Keratinocyte (primary cell): ENCODE results near the gene MATK. TPM values are rescaled to one million over a fixed set of nuclear protein-coding genes. Genes with fewer than 3 reads are reported as not detected.

Source experiments
- DNase-seq: peaks from one replicate; pipeline ENCODE4 v3.0.0-alpha.2; 2011; ENCODE audit warnings: low read depth, missing footprints, low spot score
- FAIRE-seq: peaks from 2 replicates; lab custom pipeline; 2011; peaks lifted over from hg19 to GRCh38; lab: Jason Lieb, UNC
- H2AFZ ChIP-seq: 2 replicates; pipeline ENCODE4 v1.6.0; 2012; ENCODE audit warnings: low read length, control low read depth, inconsistent platforms; ENCODE audit not compliant: control insufficient read depth
- H3K27ac ChIP-seq: 2 replicates; pipeline ENCODE4 v1.5.1; 2011; ENCODE audit warnings: low read length; ENCODE audit not compliant: control insufficient read depth, insufficient read depth
- H3K27me3 ChIP-seq: 3 replicates; pipeline ENCODE4 v1.6.0; 2011; ENCODE audit warnings: low read length; ENCODE audit not compliant: control insufficient read depth, insufficient read depth; ENCODE audit errors: extremely low read depth
- H3K36me3 ChIP-seq, 2 experiments: 2 replicates in 1 of 2; 3 replicates in 1 of 2; pipeline ENCODE4 v1.5.1; 2011; ENCODE audit warnings: low read length in 2 of 2, mild to moderate bottlenecking in 1 of 2; ENCODE audit not compliant: control insufficient read depth in 2 of 2, insufficient read depth in 2 of 2; ENCODE audit errors: extremely low read depth in 1 of 2
- H3K4me1 ChIP-seq: 3 replicates; pipeline ENCODE4 v1.5.1; 2011; ENCODE audit warnings: low read length; ENCODE audit not compliant: control insufficient read depth, insufficient read depth; ENCODE audit errors: extremely low read depth
- H3K4me2 ChIP-seq: 3 replicates; pipeline ENCODE4 v1.6.0; 2011; ENCODE audit warnings: low read depth, low read length; ENCODE audit not compliant: control insufficient read depth, insufficient read depth; ENCODE audit errors: extremely low read depth
- H3K4me3 ChIP-seq, 3 experiments: fragments of 200-600 bp in 1 of 3; sonication (generic) in 1 of 3; 2 replicates in 2 of 3; 3 replicates in 1 of 3; pipeline ENCODE4 v1.5.1; 2011 to 2016; ENCODE audit warnings: low read length in 3 of 3, mild to moderate bottlenecking in 3 of 3, control low read depth in 2 of 3, inconsistent platforms in 1 of 3, low read depth in 1 of 3, mixed read lengths in 1 of 3, mixed run types in 1 of 3, moderate library complexity in 1 of 3; ENCODE audit not compliant: control insufficient read depth in 2 of 3, insufficient read depth in 2 of 3; ENCODE audit errors: extremely low read depth in 1 of 3
- H3K79me2 ChIP-seq: 2 replicates; pipeline ENCODE4 v1.6.0; 2012; ENCODE audit warnings: low read length; ENCODE audit not compliant: control insufficient read depth, insufficient read depth
- H3K9ac ChIP-seq: 3 replicates; pipeline ENCODE4 v1.6.0; 2011; ENCODE audit warnings: low read length; ENCODE audit not compliant: control insufficient read depth, insufficient read depth; ENCODE audit errors: extremely low read depth
- H3K9me1 ChIP-seq: 3 replicates; pipeline ENCODE4 v1.6.0; 2011; ENCODE audit warnings: low read length; ENCODE audit not compliant: control insufficient read depth, insufficient read depth; ENCODE audit errors: extremely low read depth
- H3K9me3 ChIP-seq: 2 replicates; pipeline ENCODE4 v1.5.1; 2012; ENCODE audit warnings: low read depth, low read length; ENCODE audit not compliant: control insufficient read depth
- H4K20me1 ChIP-seq: 3 replicates; pipeline ENCODE4 v1.6.0; 2011; ENCODE audit warnings: low read length; ENCODE audit not compliant: control insufficient read depth, insufficient read depth; ENCODE audit errors: extremely low read depth
- EZH2 ChIP-seq: IDR thresholded peaks from one replicate; pipeline ENCODE4 v1.6.1; 2012; ENCODE audit warnings: inconsistent platforms, mild to moderate bottlenecking, low read length, moderate library complexity
- dilution Hi-C: fragments of 300-500 bp; cut with MboI; formaldehyde crosslinking; loops from one replicate; pipeline ENCODE4 v1.7.0; 2020; ENCODE audit warnings: low sequenced_read_pairs; ENCODE audit not compliant: extremely low pct_ligation_motif_present
- polyA plus RNA-seq, 5 experiments: library from polyadenylated mRNA; depleted of rRNA in 3 of 5; stranded (reverse) in 3 of 5; stranded (forward) in 1 of 5; unstranded in 1 of 5; fragments of >200 nt; gene quantifications; 1 replicate in 1 of 5; 2 replicates in 3 of 5; 3 replicates in 1 of 5; pipeline versions ENCODE4 v1.2.1 to v1.2.3, GENCODE V29; 2011 to 2012; ENCODE audit warnings: missing spikeins in 2 of 5, low read depth in 1 of 5, low replicate concordance in 1 of 5
- TF ChIP-seq, protein P1 (sequence below), 3 experiments: IDR thresholded peaks in 1 of 3; conservative IDR thresholded peaks in 1 of 3; optimal IDR thresholded peaks in 1 of 3; 2 replicates in 2 of 3; 3 replicates in 1 of 3; pipeline versions ENCODE3 to v1.5.1; 2011; ENCODE audit warnings: low read length in 3 of 3, mild to moderate bottlenecking in 3 of 3, moderate library complexity in 2 of 3, control low read depth in 1 of 3, inconsistent platforms in 1 of 3; ENCODE audit not compliant: insufficient read depth in 2 of 3; ENCODE audit errors: extremely low read depth in 1 of 3

MATK gene
- polyA plus RNA-seq, 1 donor (not counting 4 experiments of a cell fraction or from before 2014, with no cell fraction given), result 0.16 TPM

DNA sequence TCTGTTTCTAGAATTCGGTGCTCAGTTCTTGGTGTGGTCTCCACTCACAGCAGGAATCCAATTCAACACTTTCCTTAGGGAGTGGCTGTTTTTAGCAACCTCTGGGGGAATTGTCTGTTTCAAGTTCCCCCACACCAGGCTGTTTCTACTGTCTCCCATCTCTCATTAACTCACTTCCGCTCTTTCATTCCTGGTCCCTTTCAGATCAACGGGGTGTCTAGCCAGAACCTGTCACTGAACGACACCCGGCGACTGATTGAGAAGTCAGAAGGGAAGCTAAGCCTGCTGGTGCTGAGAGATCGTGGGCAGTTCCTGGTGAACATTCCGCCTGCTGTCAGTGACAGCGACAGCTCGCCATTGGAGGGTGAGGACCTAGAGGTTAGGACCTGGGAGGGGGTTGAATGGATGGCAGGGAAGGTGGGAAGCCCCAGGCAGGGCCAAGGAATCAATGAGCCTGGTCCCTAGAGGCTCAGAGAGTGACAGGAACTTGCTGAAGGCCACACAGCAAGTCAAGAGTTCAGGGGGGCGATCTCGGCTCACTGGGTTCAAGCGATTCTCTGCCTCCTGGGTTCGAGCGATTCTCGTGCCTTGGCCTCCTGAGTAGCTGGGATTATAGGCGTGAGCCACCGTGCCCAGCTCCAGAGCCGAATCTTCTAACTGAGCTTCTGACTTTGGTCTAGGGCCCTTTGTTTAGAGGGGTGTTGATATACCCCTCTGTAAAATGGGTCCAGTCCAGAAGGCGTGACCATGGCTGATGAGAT lies 52.5 kb downstream of the MATK start:
- Histone ChIP-seq H3K27me3 (peaks cover 3% of the 10 kb centered on the region), H3K4me1 (no peaks in the 10 kb centered on the region), H3K4me2 (no peak overlapping the region), H3K36me3 (no peaks in the 10 kb centered on the region), H3K4me3 (no peak overlapping the region), H3K27ac (no peak overlapping the region), H3K9me1 (no peaks in the 10 kb centered on the region), H3K9me3 (no peaks in the 10 kb centered on the region), H3K9ac (no peak overlapping the region), H3K79me2 (no peaks in the 10 kb centered on the region), H4K20me1 (no peaks in the 10 kb centered on the region), H2AFZ (no peak overlapping the region)
- FAIRE-seq, result no peak
- DNase-seq, result no peak
- dilution Hi-C loops, result no loop called here
- TF ChIP-seq EZH2, result no peak
- TF ChIP-seq, protein P1, sequence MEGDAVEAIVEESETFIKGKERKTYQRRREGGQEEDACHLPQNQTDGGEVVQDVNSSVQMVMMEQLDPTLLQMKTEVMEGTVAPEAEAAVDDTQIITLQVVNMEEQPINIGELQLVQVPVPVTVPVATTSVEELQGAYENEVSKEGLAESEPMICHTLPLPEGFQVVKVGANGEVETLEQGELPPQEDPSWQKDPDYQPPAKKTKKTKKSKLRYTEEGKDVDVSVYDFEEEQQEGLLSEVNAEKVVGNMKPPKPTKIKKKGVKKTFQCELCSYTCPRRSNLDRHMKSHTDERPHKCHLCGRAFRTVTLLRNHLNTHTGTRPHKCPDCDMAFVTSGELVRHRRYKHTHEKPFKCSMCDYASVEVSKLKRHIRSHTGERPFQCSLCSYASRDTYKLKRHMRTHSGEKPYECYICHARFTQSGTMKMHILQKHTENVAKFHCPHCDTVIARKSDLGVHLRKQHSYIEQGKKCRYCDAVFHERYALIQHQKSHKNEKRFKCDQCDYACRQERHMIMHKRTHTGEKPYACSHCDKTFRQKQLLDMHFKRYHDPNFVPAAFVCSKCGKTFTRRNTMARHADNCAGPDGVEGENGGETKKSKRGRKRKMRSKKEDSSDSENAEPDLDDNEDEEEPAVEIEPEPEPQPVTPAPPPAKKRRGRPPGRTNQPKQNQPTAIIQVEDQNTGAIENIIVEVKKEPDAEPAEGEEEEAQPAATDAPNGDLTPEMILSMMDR (optimal IDR thresholded peaks at IDR 0.05 in 1 of 3, IDR thresholded peaks at IDR 0.05 in 1 of 3, conservative IDR thresholded peaks at IDR 0.05 in 1 of 3; ENCODE audit: extremely low read depth in 1 of 3, insufficient read depth in 2 of 3, low read length in 3 of 3), result no peak

- H3K4me2 ChIP-seq, result no peak overlapping the region
- no peaks in the 10 kb centered on the region for H3K9me3 ChIP-seq
- no peak overlapping the region for H3K4me3 ChIP-seq
- dilution Hi-C loops, result no loop called here
- H3K27ac ChIP-seq, result no peak overlapping the region
- FAIRE-seq, result no peak
- TF ChIP-seq, protein P1 (optimal IDR thresholded peaks at IDR 0.05 in 1 of 3, IDR thresholded peaks at IDR 0.05 in 1 of 3, conservative IDR thresholded peaks at IDR 0.05 in 1 of 3; ENCODE audit: extremely low read depth in 1 of 3, insufficient read depth in 2 of 3, low read length in 3 of 3), result no peak
- TF ChIP-seq EZH2, result no peak
- DNase-seq, result no peak
- no peaks in the 10 kb centered on the region for H3K79me2 ChIP-seq
- H3K9ac ChIP-seq, result no peak overlapping the region
- H3K27me3 ChIP-seq, result peaks cover 3% of the 10 kb centered on the region
- H3K9me1 ChIP-seq, result no peaks in the 10 kb centered on the region
- no peaks in the 10 kb centered on the region for H3K36me3 ChIP-seq
- H4K20me1 ChIP-seq, result no peaks in the 10 kb centered on the region
- H2AFZ ChIP-seq, result no peak overlapping the region
- H3K4me1 ChIP-seq, result no peaks in the 10 kb centered on the region
Observed at GRCh38 chr19:3732108-3732507, 54.1 kb downstream of the MATK start.
